Retinal pigment epithelial cell (primary cell): ENCODE measurements around the gene ATP5PO.

Source experiments
- DNase-seq: peaks from one replicate; pipeline ENCODE4 v3.0.0-alpha.2; 2010; ENCODE audit warnings: low read depth
- H3K4me3 ChIP-seq: 2 replicates; pipeline ENCODE4 v1.5.1; 2011; ENCODE audit warnings: mild to moderate bottlenecking, low read length, control low read depth, moderate library complexity
- TF ChIP-seq, protein P1 (sequence below): conservative IDR thresholded peaks from 2 replicates; pipeline ENCODE4 v1.5.1; 2011; ENCODE audit warnings: low read depth, low read length, control low read depth, inconsistent platforms

Gene ATP5PO

DNA sequence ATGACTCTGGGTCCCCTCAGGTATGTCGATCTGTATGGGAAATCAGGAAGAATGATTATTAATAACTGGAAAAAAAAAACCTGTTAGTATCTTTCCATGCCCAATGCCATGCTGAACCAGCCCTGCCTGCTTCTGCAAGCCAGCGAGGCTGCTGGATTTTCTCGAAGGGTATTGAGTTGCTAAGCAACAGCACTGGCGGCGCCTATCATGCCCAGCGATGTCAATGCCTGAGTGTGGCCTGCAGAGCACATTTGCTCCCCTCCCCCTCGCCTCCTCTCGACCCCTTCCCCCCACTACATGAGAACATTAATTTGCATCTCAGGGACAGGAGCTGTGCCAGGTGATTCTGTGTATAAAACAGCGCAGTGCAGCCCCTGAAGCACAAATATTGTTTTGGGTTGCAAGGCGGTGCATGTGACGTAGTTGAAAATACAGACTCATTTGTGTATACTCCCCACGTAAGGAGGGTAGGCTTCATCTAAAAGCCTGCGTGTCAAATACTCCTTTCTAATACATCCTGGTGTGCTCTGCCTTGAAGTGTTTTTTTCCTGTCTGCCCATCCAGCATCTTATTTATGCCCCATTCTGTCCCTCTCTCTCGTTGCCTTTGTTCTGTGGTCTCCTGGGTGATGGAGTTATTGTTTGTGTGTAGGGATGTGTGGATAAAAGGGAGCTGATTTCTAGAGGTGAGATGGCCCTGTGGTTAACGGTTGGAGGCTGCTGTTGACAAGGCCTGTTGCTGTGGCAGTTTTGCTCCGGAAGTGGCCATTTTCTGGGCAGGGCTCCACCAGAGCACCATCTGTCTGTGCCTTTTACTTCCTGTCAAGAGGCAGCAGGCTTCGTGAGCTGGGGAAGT lies 32.7 kb upstream of the ATP5PO start:
- TF ChIP-seq, protein P1, sequence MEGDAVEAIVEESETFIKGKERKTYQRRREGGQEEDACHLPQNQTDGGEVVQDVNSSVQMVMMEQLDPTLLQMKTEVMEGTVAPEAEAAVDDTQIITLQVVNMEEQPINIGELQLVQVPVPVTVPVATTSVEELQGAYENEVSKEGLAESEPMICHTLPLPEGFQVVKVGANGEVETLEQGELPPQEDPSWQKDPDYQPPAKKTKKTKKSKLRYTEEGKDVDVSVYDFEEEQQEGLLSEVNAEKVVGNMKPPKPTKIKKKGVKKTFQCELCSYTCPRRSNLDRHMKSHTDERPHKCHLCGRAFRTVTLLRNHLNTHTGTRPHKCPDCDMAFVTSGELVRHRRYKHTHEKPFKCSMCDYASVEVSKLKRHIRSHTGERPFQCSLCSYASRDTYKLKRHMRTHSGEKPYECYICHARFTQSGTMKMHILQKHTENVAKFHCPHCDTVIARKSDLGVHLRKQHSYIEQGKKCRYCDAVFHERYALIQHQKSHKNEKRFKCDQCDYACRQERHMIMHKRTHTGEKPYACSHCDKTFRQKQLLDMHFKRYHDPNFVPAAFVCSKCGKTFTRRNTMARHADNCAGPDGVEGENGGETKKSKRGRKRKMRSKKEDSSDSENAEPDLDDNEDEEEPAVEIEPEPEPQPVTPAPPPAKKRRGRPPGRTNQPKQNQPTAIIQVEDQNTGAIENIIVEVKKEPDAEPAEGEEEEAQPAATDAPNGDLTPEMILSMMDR = no peak
- H3K4me3 ChIP-seq = peak overlapping the region; percentile 29
- no peak for DNase-seq

DNA sequence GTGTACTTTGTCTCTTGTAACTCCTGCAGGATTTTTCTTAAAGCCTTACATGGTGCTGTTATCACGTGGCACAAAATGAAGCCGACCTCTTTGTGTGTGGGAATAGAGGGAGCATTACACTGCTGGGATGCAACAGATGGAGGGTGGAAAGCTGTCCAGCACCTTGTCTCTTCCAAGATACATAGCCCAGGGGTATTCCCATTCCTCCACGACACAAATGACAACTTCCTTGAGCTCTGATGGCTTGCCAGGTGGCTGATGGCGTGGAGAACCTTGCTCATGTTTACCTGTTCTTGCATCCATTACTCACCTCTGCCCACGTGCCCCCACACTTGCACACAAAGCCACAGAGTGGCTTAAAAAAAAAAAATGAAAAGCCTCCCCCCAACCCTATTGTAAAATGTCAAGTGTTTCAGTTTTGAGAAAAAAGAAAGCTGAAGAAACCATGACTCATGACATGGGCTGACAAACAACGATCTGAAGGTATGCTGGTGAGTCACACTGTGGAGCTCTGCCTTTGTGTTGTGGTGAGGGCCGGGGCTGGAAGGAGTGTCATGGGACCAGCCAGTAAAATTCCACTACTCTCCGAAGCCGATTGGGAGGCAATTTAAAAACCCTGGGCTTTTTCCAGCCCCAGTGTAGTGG lies 32.0 kb upstream of the ATP5PO start:
- TF ChIP-seq, protein P1 = no peak
- peak; percentile 99 for DNase-seq
- peak overlapping the region; percentile 29 for H3K4me3 ChIP-seq

DNA sequence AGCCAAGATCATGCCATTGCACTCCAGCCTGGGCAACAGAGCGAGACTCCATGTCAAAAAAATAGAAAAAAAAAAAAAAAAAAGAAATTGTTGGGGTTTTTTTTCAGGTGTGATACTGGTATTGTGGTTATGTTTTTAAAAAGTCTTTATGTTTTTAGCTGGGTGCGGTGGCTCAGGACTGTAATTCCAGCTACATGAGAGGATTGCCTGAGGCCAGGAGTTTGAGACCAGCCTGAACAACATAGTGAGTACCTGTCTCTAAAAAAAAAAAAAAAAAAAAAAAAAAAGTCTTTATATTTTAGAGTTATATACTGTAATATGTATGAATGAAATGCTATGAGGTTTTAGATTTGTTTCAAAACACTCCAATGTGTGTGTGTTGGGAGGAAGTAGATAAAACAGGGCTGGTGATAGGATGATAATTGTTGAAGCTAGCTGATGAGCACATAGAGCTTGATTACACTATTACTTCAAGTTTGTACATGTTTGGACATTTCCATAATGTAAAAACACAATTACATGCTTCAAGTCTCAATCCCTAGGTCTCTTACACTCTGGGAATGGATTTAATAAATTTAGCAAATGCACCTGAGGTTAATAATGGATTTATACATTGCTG lies 30.2 kb upstream of the ATP5PO start:
- DNase-seq = no peak
- H3K4me3 ChIP-seq = no peak overlapping the region
- TF ChIP-seq, protein P1 = no peak

DNA sequence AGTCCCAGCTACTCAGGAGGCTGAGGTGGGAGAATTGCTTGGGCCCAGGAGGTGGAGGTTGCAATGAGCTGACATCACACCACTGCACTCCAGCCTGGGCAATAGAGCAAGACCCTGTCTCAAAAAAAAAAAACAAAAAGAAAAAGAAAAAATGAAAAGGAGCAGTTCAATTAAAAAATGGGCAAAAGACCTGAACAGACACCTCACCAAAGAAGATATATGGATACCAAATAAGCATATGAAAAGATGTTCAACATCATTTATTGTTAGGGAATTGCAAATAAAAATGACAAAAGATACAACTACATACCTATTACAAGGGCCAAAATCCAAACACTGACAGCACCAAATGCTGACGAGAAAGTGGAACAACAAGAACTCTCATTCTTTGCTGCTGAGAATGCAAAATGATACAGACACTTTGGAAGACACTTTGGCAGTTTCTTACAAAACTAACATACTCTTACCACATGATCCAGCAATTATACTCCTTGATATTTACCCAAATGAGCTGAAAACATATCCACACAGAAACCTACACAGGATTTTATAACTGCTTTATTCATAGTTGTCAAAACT lies 28.7 kb upstream of the ATP5PO start:
- no peak overlapping the region for H3K4me3 ChIP-seq
- TF ChIP-seq, protein P1 = no peak
- no peak for DNase-seq

DNA sequence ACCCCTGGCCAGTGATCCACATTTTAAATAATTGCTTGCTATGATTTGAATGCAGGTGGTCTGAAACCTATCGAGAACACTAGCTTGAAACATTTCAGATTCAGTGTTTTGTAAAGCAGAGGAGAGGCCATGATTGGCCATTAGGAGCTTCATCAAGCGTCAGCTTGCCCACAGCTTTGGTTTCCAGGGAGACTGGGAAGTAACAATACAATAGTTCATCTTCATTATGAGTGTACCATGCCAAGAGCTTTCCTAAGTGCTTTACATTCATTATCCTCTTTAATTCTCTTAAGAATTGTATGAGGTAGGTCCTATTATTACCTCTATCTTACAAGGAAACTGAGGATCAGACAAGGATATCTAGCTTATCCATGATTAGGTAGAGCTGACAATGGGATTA lies 27.7 kb upstream of the ATP5PO start:
- DNase-seq = no peak
- no peak overlapping the region for H3K4me3 ChIP-seq
- TF ChIP-seq, protein P1 = no peak

DNA sequence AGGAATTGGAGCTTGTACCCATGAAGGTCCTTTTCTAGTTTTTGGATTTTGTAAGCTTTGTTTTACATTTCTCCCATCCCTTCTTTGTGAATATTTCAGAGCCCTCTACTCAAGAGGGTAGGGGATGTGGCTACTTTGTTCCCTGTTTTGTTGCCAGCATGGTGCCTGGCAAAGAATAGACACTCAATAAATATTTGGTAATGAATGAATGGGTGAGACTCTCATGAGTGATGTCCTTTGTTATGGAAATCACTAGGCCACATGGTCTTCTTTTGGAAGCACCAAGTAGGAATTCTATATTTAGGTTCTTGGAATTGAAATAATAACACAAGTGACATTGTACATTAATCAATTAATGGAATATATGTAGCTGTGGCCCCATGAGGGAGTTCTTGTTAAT lies 26.8 kb upstream of the ATP5PO start:
- no peak overlapping the region for H3K4me3 ChIP-seq
- TF ChIP-seq, protein P1 = no peak
- no peak for DNase-seq
